ENCODE data around the gene ANKRD63. TPM values are rescaled to one million over a fixed set of nuclear protein-coding genes. Genes with fewer than 3 reads are reported as not detected.

The ANKRD63 gene
- total and polyA plus RNA-seq, 2 donors, result not detected

GRCh38 chr15:40246496-40247280, 36.2 kb downstream of the ANKRD63 start:
- Histone ChIP-seq H3K4me3 (ENCODE audit: low read length in 2 of 2) (no peak overlapping the region), H3K27ac (ENCODE audit: low read depth in 1 of 2, low read length in 1 of 2) (no peak overlapping the region), H3K36me3 (ENCODE audit: control insufficient read depth in 2 of 2, insufficient read depth in 2 of 2, low read length in 1 of 2) (no peaks in the 10 kb centered on the region), H3K27me3 (ENCODE audit: control insufficient read depth in 2 of 2, insufficient read depth in 1 of 2, low read length in 1 of 2) (peaks cover 10 to 27% of the 10 kb centered on the region in 2 donors), H3K4me1 (ENCODE audit: control insufficient read depth in 2 of 2, insufficient read depth in 2 of 2, low read length in 2 of 2) (peaks cover 0 to 3% of the 10 kb centered on the region in 2 donors), H3K9me3 (ENCODE audit: control insufficient read depth in 2 of 2, insufficient read depth in 1 of 2, low read length in 1 of 2) (no peaks in the 10 kb centered on the region)
- WGBS, result 96% methylated on average over 8 of the region's 8 CpGs
- no peak for DNase-seq (ENCODE audit: low read depth in 6 of 9, low spot score in 9 of 9)

- 91% methylated on average over 9 of the region's 9 CpGs for WGBS
Observed at GRCh38 chr15:40245666-40246450, 37.0 kb downstream of the ANKRD63 start.

GRCh38 chr15:40244961-40245523, 37.8 kb downstream of the ANKRD63 start:
- H3K36me3 ChIP-seq (ENCODE audit: control insufficient read depth in 2 of 2, insufficient read depth in 2 of 2, low read length in 1 of 2), result no peaks in the 10 kb centered on the region
- 94% methylated on average over 5 of the region's 5 CpGs for WGBS
- no peaks in the 10 kb centered on the region for H3K9me3 ChIP-seq (ENCODE audit: control insufficient read depth in 2 of 2, insufficient read depth in 1 of 2, low read length in 1 of 2)
- no peak overlapping the region for H3K4me3 ChIP-seq (ENCODE audit: low read length in 2 of 2)
- no peak for DNase-seq (ENCODE audit: low read depth in 6 of 9, low spot score in 9 of 9)
- H3K27ac ChIP-seq (ENCODE audit: low read depth in 1 of 2, low read length in 1 of 2), result no peak overlapping the region
- H3K27me3 ChIP-seq (ENCODE audit: control insufficient read depth in 2 of 2, insufficient read depth in 1 of 2, low read length in 1 of 2), result peaks cover 0 to 22% of the 10 kb centered on the region in 2 donors
- peaks cover 0 to 6% of the 10 kb centered on the region in 2 donors for H3K4me1 ChIP-seq (ENCODE audit: control insufficient read depth in 2 of 2, insufficient read depth in 2 of 2, low read length in 2 of 2)

More at GRCh38 chr15:40245666-40246450, 37.0 kb downstream of the ANKRD63 start:
- H3K27me3 ChIP-seq (ENCODE audit: control insufficient read depth in 2 of 2, insufficient read depth in 1 of 2, low read length in 1 of 2), result peaks cover 2 to 23% of the 10 kb centered on the region in 2 donors
- no peak overlapping the region for H3K27ac ChIP-seq (ENCODE audit: low read depth in 1 of 2, low read length in 1 of 2)
- H3K36me3 ChIP-seq (ENCODE audit: control insufficient read depth in 2 of 2, insufficient read depth in 2 of 2, low read length in 1 of 2), result no peaks in the 10 kb centered on the region
- H3K4me3 ChIP-seq (ENCODE audit: low read length in 2 of 2), result no peak overlapping the region
- H3K9me3 ChIP-seq (ENCODE audit: control insufficient read depth in 2 of 2, insufficient read depth in 1 of 2, low read length in 1 of 2), result no peaks in the 10 kb centered on the region
- peaks cover 0 to 3% of the 10 kb centered on the region in 2 donors for H3K4me1 ChIP-seq (ENCODE audit: control insufficient read depth in 2 of 2, insufficient read depth in 2 of 2, low read length in 2 of 2)
- no peak for DNase-seq (ENCODE audit: low read depth in 6 of 9, low spot score in 9 of 9)

- Histone ChIP-seq H3K27ac (ENCODE audit: low read depth in 1 of 2, low read length in 1 of 2) (no peak overlapping the region), H3K4me1 (ENCODE audit: control insufficient read depth in 2 of 2, insufficient read depth in 2 of 2, low read length in 2 of 2) (peaks cover 7 to 17% of the 10 kb centered on the region in 2 donors), H3K27me3 (ENCODE audit: control insufficient read depth in 2 of 2, insufficient read depth in 1 of 2, low read length in 1 of 2) (peaks cover 0 to 30% of the 10 kb centered on the region in 2 donors), H3K4me3 (ENCODE audit: low read length in 2 of 2) (no peak overlapping the region), H3K9me3 (ENCODE audit: control insufficient read depth in 2 of 2, insufficient read depth in 1 of 2, low read length in 1 of 2) (no peaks in the 10 kb centered on the region), H3K36me3 (ENCODE audit: control insufficient read depth in 2 of 2, insufficient read depth in 2 of 2, low read length in 1 of 2) (no peaks in the 10 kb centered on the region)
- WGBS, result 91% methylated on average over 9 of the region's 9 CpGs
- DNase-seq (ENCODE audit: low read depth in 6 of 9, low spot score in 9 of 9), result no peak
Observed at GRCh38 chr15:40243126-40243810, 39.6 kb downstream of the ANKRD63 start.

- H3K27me3 ChIP-seq (ENCODE audit: control insufficient read depth in 2 of 2, insufficient read depth in 1 of 2, low read length in 1 of 2), result peaks cover 0 to 31% of the 10 kb centered on the region in 2 donors
- DNase-seq (ENCODE audit: low read depth in 6 of 9, low spot score in 9 of 9), result no peak
- WGBS, result 99% methylated on average over 5 of the region's 5 CpGs
- no peaks in the 10 kb centered on the region for H3K9me3 ChIP-seq (ENCODE audit: control insufficient read depth in 2 of 2, insufficient read depth in 1 of 2, low read length in 1 of 2)
- no peaks in the 10 kb centered on the region for H3K36me3 ChIP-seq (ENCODE audit: control insufficient read depth in 2 of 2, insufficient read depth in 2 of 2, low read length in 1 of 2)
- H3K27ac ChIP-seq (ENCODE audit: low read depth in 1 of 2, low read length in 1 of 2), result no peak overlapping the region
- H3K4me1 ChIP-seq (ENCODE audit: control insufficient read depth in 2 of 2, insufficient read depth in 2 of 2, low read length in 2 of 2), result peaks cover 7 to 19% of the 10 kb centered on the region in 2 donors
- no peak overlapping the region for H3K4me3 ChIP-seq (ENCODE audit: low read length in 2 of 2)
Observed at GRCh38 chr15:40242601-40243000, 40.3 kb downstream of the ANKRD63 start.

- 98% methylated on average over 10 of the region's 10 CpGs for WGBS
- H3K4me1 ChIP-seq (ENCODE audit: control insufficient read depth in 2 of 2, insufficient read depth in 2 of 2, low read length in 2 of 2), result peaks cover 7 to 19% of the 10 kb centered on the region in 2 donors
Observed at GRCh38 chr15:40242213-40242599, 40.7 kb downstream of the ANKRD63 start.

GRCh38 chr15:40241269-40242212, 41.3 kb downstream of the ANKRD63 start:
- H3K4me3 ChIP-seq (ENCODE audit: low read length in 2 of 2), result no peak overlapping the region
- 96% methylated on average over 14 of the region's 14 CpGs for WGBS
- no peak for DNase-seq (ENCODE audit: low read depth in 6 of 9, low spot score in 9 of 9)
- H3K27ac ChIP-seq (ENCODE audit: low read depth in 1 of 2, low read length in 1 of 2), result no peak overlapping the region
- peaks cover 0 to 31% of the 10 kb centered on the region in 2 donors for H3K27me3 ChIP-seq (ENCODE audit: control insufficient read depth in 2 of 2, insufficient read depth in 1 of 2, low read length in 1 of 2)
- no peaks in the 10 kb centered on the region for H3K9me3 ChIP-seq (ENCODE audit: control insufficient read depth in 2 of 2, insufficient read depth in 1 of 2, low read length in 1 of 2)
- peaks cover 7 to 19% of the 10 kb centered on the region in 2 donors for H3K4me1 ChIP-seq (ENCODE audit: control insufficient read depth in 2 of 2, insufficient read depth in 2 of 2, low read length in 2 of 2)
- H3K36me3 ChIP-seq (ENCODE audit: control insufficient read depth in 2 of 2, insufficient read depth in 2 of 2, low read length in 1 of 2), result no peaks in the 10 kb centered on the region

More at GRCh38 chr15:40242213-40242599, 40.7 kb downstream of the ANKRD63 start:
- no peak for DNase-seq (ENCODE audit: low read depth in 6 of 9, low spot score in 9 of 9)
- Histone ChIP-seq H3K27me3 (ENCODE audit: control insufficient read depth in 2 of 2, insufficient read depth in 1 of 2, low read length in 1 of 2) (peaks cover 0 to 31% of the 10 kb centered on the region in 2 donors), H3K36me3 (ENCODE audit: control insufficient read depth in 2 of 2, insufficient read depth in 2 of 2, low read length in 1 of 2) (no peaks in the 10 kb centered on the region), H3K4me3 (ENCODE audit: low read length in 2 of 2) (no peak overlapping the region), H3K27ac (ENCODE audit: low read depth in 1 of 2, low read length in 1 of 2) (no peak overlapping the region), H3K9me3 (ENCODE audit: control insufficient read depth in 2 of 2, insufficient read depth in 1 of 2, low read length in 1 of 2) (no peaks in the 10 kb centered on the region)

GRCh38 chr15:40240619-40241221, 42.1 kb downstream of the ANKRD63 start:
- peaks cover 7 to 19% of the 10 kb centered on the region in 2 donors for H3K4me1 ChIP-seq (ENCODE audit: control insufficient read depth in 2 of 2, insufficient read depth in 2 of 2, low read length in 2 of 2)
- H3K4me3 ChIP-seq (ENCODE audit: low read length in 2 of 2), result no peak overlapping the region
- no peak overlapping the region for H3K27ac ChIP-seq (ENCODE audit: low read depth in 1 of 2, low read length in 1 of 2)
- no peaks in the 10 kb centered on the region for H3K9me3 ChIP-seq (ENCODE audit: control insufficient read depth in 2 of 2, insufficient read depth in 1 of 2, low read length in 1 of 2)
- 97% methylated on average over 10 of the region's 10 CpGs for WGBS
- peaks cover 0 to 31% of the 10 kb centered on the region in 2 donors for H3K27me3 ChIP-seq (ENCODE audit: control insufficient read depth in 2 of 2, insufficient read depth in 1 of 2, low read length in 1 of 2)
- H3K36me3 ChIP-seq (ENCODE audit: control insufficient read depth in 2 of 2, insufficient read depth in 2 of 2, low read length in 1 of 2), result no peaks in the 10 kb centered on the region
- DNase-seq (ENCODE audit: low read depth in 6 of 9, low spot score in 9 of 9), result no peak

Data from thymus (tissue), 11 donors.